ENCODE results near the gene DYNC1I2. TPM values are rescaled to one million over a fixed set of nuclear protein-coding genes. Genes with fewer than 3 reads are reported as not detected.

DYNC1I2 gene
- total RNA-seq, 4 donors from 2014 or later = 85.5 to 101 (median 98.1) TPM

DNA sequence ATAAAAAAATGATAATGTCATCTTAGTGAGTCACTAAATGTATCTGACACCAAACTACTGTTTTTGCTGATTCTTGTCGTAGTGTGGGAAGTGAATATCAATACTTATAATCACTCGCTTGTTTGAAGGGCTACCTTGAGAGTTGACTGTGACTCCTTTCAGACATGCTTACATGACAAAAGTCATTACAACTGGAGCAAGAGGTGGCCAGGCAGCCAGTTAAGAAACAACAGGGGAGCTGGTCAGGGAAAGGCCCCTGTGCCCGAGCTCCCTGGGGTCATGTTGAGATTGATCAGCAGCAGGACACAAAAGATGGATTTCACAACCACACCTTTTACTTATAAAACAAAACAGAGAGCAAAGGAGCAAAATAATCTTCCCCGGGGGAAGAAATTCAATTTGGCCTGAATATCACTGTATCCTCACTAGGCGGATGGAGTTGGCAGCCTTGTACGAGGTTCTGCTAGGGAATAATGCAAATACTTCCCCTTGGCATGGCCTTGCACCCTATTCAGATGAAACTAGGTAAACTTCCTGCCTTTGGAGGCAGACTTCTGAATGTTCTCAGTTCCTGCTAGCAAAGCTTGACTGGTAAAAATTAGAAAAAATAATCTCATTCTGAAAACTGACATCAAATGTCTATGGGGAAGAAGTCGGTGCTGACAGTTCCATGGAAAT is 101.2 kb downstream of the DYNC1I2 start:
- Histone ChIP-seq H3K36me3 (peaks cover 34 to 47% of the 10 kb centered on the region in 2 donors), H3K27me3 (no peaks in the 10 kb centered on the region), H3K4me1 (no peaks in the 10 kb centered on the region), H3K27ac (no peak overlapping the region), H3K4me3 (replicated peaks in 1 of 3) (no peak overlapping the region), H3K9me3 (no peaks in the 10 kb centered on the region)
- 73 to 76% methylated on average over 7 of the region's 7 CpGs for WGBS, 2 donors
- TF ChIP-seq POLR2A (IDR thresholded peaks at IDR 0.05) = no peak
- TF ChIP-seq, protein P1, sequence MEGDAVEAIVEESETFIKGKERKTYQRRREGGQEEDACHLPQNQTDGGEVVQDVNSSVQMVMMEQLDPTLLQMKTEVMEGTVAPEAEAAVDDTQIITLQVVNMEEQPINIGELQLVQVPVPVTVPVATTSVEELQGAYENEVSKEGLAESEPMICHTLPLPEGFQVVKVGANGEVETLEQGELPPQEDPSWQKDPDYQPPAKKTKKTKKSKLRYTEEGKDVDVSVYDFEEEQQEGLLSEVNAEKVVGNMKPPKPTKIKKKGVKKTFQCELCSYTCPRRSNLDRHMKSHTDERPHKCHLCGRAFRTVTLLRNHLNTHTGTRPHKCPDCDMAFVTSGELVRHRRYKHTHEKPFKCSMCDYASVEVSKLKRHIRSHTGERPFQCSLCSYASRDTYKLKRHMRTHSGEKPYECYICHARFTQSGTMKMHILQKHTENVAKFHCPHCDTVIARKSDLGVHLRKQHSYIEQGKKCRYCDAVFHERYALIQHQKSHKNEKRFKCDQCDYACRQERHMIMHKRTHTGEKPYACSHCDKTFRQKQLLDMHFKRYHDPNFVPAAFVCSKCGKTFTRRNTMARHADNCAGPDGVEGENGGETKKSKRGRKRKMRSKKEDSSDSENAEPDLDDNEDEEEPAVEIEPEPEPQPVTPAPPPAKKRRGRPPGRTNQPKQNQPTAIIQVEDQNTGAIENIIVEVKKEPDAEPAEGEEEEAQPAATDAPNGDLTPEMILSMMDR (IDR thresholded peaks at IDR 0.05) = no peak
- no peak for DNase-seq
- intact Hi-C loops (cut with DNase I) = no loop called here

DNA sequence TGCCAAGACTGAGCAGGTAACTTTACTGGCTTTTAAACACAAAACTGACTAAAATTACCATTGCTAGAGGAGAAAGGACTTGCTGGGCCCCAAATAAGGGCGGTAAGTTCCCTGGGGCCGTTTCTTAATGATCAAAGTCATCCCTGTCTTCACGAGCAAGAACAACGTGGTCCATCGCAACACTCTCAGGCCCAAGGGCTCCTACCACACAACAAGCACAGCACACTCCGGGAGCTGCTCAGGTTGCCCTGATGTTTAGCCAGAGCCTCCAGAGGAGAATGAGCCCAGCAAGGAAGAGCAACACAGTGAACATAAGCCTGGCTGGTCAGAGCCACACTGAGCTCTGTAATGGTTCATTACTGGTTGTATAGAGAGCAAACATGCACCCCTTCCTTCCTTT is 102.7 kb downstream of the DYNC1I2 start:
- no peaks in the 10 kb centered on the region for H3K9me3 ChIP-seq
- intact Hi-C loops (cut with DNase I) = no loop called here
- peaks cover 0 to 4% of the 10 kb centered on the region in 2 donors for H3K4me1 ChIP-seq
- no peak overlapping the region for H3K27ac ChIP-seq
- WGBS, 2 donors = 79 to 93% methylated on average over 6 of the region's 6 CpGs
- no peak for TF ChIP-seq POLR2A (IDR thresholded peaks at IDR 0.05)
- TF ChIP-seq, protein P1 (IDR thresholded peaks at IDR 0.05) = no peak
- DNase-seq = no peak
- no peak overlapping the region for H3K4me3 ChIP-seq (replicated peaks in 1 of 3)
- H3K27me3 ChIP-seq = no peaks in the 10 kb centered on the region
- peaks cover 22 to 36% of the 10 kb centered on the region in 2 donors for H3K36me3 ChIP-seq

DNA sequence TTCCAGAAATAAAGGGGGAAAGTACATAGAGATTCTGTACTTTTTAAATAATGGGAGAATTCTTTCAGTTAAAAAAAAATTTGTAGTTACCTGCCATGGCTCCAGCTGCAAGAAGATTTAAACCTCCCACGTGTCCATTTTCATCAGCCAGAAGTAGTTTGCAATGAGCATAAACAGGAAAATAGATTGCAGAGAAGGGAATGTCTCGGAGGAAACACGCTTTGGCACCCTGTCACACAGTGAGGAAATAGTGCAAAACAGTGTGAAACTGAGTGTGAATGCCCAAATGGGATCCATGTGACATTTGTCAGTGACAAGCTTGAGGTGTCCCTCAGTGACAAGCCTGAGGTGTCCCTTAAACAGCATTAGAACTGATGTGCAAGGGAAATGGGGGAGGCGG is 104.1 kb downstream of the DYNC1I2 start:
- peaks cover 14 to 27% of the 10 kb centered on the region in 2 donors for H3K36me3 ChIP-seq
- H3K4me1 ChIP-seq = peaks cover 0 to 4% of the 10 kb centered on the region in 2 donors
- H3K27me3 ChIP-seq = no peaks in the 10 kb centered on the region
- intact Hi-C loops (cut with DNase I) = no loop called here
- no peak for TF ChIP-seq POLR2A (IDR thresholded peaks at IDR 0.05)
- TF ChIP-seq, protein P1 (IDR thresholded peaks at IDR 0.05) = no peak
- H3K9me3 ChIP-seq = no peaks in the 10 kb centered on the region
- H3K27ac ChIP-seq = no peak overlapping the region
- no peak for DNase-seq
- 86 to 89% methylated on average over 4 of the region's 4 CpGs for WGBS, 2 donors
- no peak overlapping the region for H3K4me3 ChIP-seq (replicated peaks in 1 of 3)

DNA sequence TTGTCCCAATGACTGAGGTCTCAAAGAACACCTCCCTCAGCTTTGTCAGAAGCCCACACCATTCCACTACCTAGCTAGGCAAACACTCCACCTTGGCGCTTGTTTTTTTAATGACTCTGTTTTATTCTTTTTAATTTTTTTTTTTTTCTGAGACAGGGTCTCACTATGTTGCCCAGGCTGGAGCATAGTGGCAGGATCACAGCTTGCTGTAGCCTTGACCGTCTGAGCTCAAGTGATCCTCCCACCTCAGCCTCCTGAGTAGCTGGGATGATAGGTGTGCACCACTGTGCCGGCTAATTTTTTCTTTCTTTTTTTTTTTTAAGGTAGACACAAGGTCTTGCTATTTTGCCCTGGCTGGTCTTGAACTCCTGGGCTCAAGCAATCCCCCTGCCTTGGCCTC is 104.9 kb downstream of the DYNC1I2 start:
- intact Hi-C loops (cut with DNase I) = no loop called here
- WGBS, 2 donors = 96 to 99% methylated on average over 3 of the region's 3 CpGs
- peaks cover 6 to 20% of the 10 kb centered on the region in 2 donors for H3K36me3 ChIP-seq
- no peak overlapping the region for H3K27ac ChIP-seq
- H3K4me1 ChIP-seq = peaks cover 0 to 4% of the 10 kb centered on the region in 2 donors
- DNase-seq = no peak
- H3K4me3 ChIP-seq (replicated peaks in 1 of 3) = no peak overlapping the region
- H3K9me3 ChIP-seq = no peaks in the 10 kb centered on the region
- TF ChIP-seq POLR2A (IDR thresholded peaks at IDR 0.05) = no peak
- TF ChIP-seq, protein P1 (IDR thresholded peaks at IDR 0.05) = no peak
- no peaks in the 10 kb centered on the region for H3K27me3 ChIP-seq

DNA sequence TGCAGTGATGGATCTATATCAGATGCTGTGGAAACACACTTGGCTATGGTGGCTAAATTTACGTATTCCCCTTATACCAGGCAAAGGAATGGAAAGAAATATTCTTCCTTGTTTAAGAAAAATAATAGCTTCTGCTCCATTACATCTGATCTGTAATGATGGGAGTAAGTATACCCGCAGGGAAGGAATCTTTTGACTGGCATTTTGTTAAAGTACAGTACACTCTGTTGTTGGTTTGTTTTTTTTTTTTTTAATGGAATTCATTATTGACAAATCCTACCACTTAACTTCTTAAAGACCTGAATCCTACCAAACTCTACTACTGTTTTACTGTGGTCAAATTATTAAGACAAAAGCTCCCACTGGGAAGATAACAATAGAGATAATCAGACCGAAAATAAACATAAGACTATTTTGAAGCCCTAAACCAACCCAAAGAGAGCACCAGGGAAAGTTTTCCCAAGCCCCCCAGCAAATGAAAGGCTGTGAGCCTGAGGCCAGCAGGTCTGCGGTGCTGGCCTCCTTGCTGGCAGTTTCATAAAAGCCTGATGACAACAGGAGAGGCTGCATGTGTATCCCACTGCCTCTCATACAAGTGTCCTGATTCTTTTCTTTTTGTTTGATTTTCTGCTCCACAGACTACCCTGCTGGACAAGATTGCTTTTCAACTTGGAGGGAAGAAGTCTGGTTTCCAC is 105.8 kb downstream of the DYNC1I2 start:
- Histone ChIP-seq H3K9me3 (no peaks in the 10 kb centered on the region), H3K27ac (no peak overlapping the region), H3K4me1 (peaks cover 0 to 4% of the 10 kb centered on the region in 2 donors), H3K4me3 (replicated peaks in 1 of 3) (no peak overlapping the region), H3K36me3 (peaks cover 6 to 15% of the 10 kb centered on the region in 2 donors), H3K27me3 (no peaks in the 10 kb centered on the region)
- TF ChIP-seq, protein P1 (IDR thresholded peaks at IDR 0.05) = no peak
- TF ChIP-seq POLR2A (IDR thresholded peaks at IDR 0.05) = no peak
- intact Hi-C loops (cut with DNase I) = no loop called here
- 81 to 84% methylated on average over 4 of the region's 4 CpGs for WGBS, 2 donors
- no peak for DNase-seq
